IMR-90 (cell line): ENCODE results near the gene RAB20.

Source experiments
- CEBPB ChIP-seq: IDR thresholded peaks from 2 replicates; pipeline ENCODE4 v1.6.1; 2012; ENCODE audit warnings: low read depth, low read length, improper control_type of control experiment
- CHD1 ChIP-seq: IDR thresholded peaks from 2 replicates; pipeline ENCODE4 v1.6.1; 2012; ENCODE audit warnings: low read depth, low read length, improper control_type of control experiment
- CTCF ChIP-seq: conservative IDR thresholded peaks from 2 replicates; pipeline ENCODE4 v1.5.1; 2012; ENCODE audit warnings: mild to moderate bottlenecking, low read depth, low read length, improper control_type of control experiment
- ELK1 ChIP-seq: fragments of 150-350 bp; IDR thresholded peaks from 2 replicates; pipeline ENCODE4 v1.6.1; 2016; ENCODE audit warnings: low read depth, mild to moderate bottlenecking, low read length, moderate library complexity, borderline replicate concordance
- FOS ChIP-seq: fragments of 150-350 bp; IDR thresholded peaks from 2 replicates; pipeline ENCODE4 v1.6.1; 2016; ENCODE audit warnings: low read depth, low read length
- MAFK ChIP-seq: IDR thresholded peaks from 2 replicates; pipeline ENCODE4 v1.6.1; 2012; ENCODE audit warnings: low read depth, low read length, improper control_type of control experiment
- MXI1 ChIP-seq: IDR thresholded peaks from 2 replicates; pipeline ENCODE4 v1.6.1; 2012; ENCODE audit warnings: low read depth, mild to moderate bottlenecking, low read length, moderate library complexity, borderline replicate concordance
- NFE2L2 ChIP-seq: fragments of 150-350 bp; IDR thresholded peaks from 2 replicates; pipeline ENCODE4 v1.6.1; 2016; ENCODE audit warnings: low read depth, mild to moderate bottlenecking, low read length
- POLR2A ChIP-seq: IDR thresholded peaks from 2 replicates; pipeline ENCODE4 v1.6.1; 2012; ENCODE audit warnings: mild to moderate bottlenecking, low read depth, low read length
- RAD21 ChIP-seq: IDR thresholded peaks from 2 replicates; pipeline ENCODE4 v1.6.1; 2012; ENCODE audit warnings: low read length, improper control_type of control experiment
- RFX5 ChIP-seq: IDR thresholded peaks from 2 replicates; pipeline ENCODE4 v1.8.0; 2012; ENCODE audit warnings: low read depth, mild to moderate bottlenecking, low read length, moderate library complexity
- SMC3 ChIP-seq: fragments of 150-350 bp; IDR thresholded peaks from 2 replicates; pipeline ENCODE4 v1.6.1; 2016; ENCODE audit warnings: low read depth, mild to moderate bottlenecking, antibody characterized with exemption, low read length, moderate library complexity
- USF2 ChIP-seq: fragments of 150-350 bp; IDR thresholded peaks from 2 replicates; pipeline ENCODE4 v1.6.1; 2017; ENCODE audit warnings: mild to moderate bottlenecking, antibody characterized with exemption, low read length, low read depth

GRCh38 chr13:110548891-110549794 is 12.4 kb downstream of the RAB20 start:
- TF ChIP-seq POLR2A (no peak), CTCF (no peak), RAD21 (no peak), NFE2L2 (no peak), CEBPB (no peak), RFX5 (no peak), SMC3 (no peak), MAFK (no peak), MXI1 (no peak), USF2 (no peak), ELK1 (no peak), CHD1 (no peak), FOS (no peak)
